B cell (primary cell): ENCODE data around the gene COMMD1. TPM values are rescaled to one million over a fixed set of nuclear protein-coding genes. Genes with fewer than 3 reads are reported as not detected.

ENCODE experiments used
- ATAC-seq: fragments of 200-7000 bp; cut with Tn5 transposase; one replicate; pipeline ENCODE4 v1.10.0; 2021; ENCODE audit warnings: low read depth, mild to moderate bottlenecking, moderate number of reproducible peaks, moderate library complexity
- CTCF ChIA-PET: fragments of 350-600 bp; sonication (Branson Sonifier 250); formaldehyde crosslinking; loops from one replicate; lab custom pipeline; 2021; ENCODE audit warnings: antibody characterized with exemption, inconsistent platforms; lab: Charles Lee
- POLR2A ChIA-PET: fragments of 350-600 bp; sonication (Branson Sonifier 250); formaldehyde crosslinking; loops from one replicate; lab custom pipeline; 2021; ENCODE audit warnings: antibody characterized with exemption; lab: Charles Lee
- DNase-seq: peaks from one replicate; pipeline ENCODE4 v3.0.0; 2013
- H2AFZ ChIP-seq: 2 replicates; pipeline ENCODE4 v1.6.1; 2012; ENCODE audit warnings: mild to moderate bottlenecking, low read depth, low read length; ENCODE audit not compliant: insufficient read depth, poor library complexity, severe bottlenecking
- H3K27ac ChIP-seq, 2 donors: 1 replicate in 1 of 2; 2 replicates in 1 of 2; pipeline ENCODE4 v1.5.1; 2012 to 2013; ENCODE audit warnings: low read length in 2 of 2, mild to moderate bottlenecking in 2 of 2, moderate library complexity in 1 of 2
- H3K27me3 ChIP-seq, 4 experiments: fragments of 200-600 bp in 1 of 4; sonication (generic) in 1 of 4; replicated peaks in 1 of 4; 1 replicate in 2 of 4; 2 replicates in 2 of 4; pipeline versions ENCODE4 v1.6.1 to v1.7.0; 2013 to 2016; ENCODE audit warnings: low read length in 3 of 4, mild to moderate bottlenecking in 2 of 4, mixed read lengths in 1 of 4, moderate library complexity in 1 of 4; ENCODE audit not compliant: insufficient read depth in 4 of 4, control insufficient read depth in 3 of 4; ENCODE audit errors: control extremely low read depth in 1 of 4
- H3K36me3 ChIP-seq, 2 experiments: replicated peaks in 1 of 2; 1 replicate in 1 of 2; 2 replicates in 1 of 2; pipeline versions ENCODE4 v1.6.1 to v1.7.1; 2013; ENCODE audit warnings: low read length in 1 of 2; ENCODE audit not compliant: insufficient read depth in 2 of 2, control insufficient read depth in 1 of 2; ENCODE audit errors: control extremely low read depth in 1 of 2, extremely low read depth in 1 of 2
- H3K4me1 ChIP-seq, 2 donors: fragments of 200-600 bp in 1 of 2; sonication (generic) in 1 of 2; 1 replicate in 1 of 2; 2 replicates in 1 of 2; pipeline versions ENCODE4 v1.5.1 to v1.6.1; 2013 to 2017; ENCODE audit warnings: low read length in 2 of 2; ENCODE audit not compliant: control insufficient read depth in 2 of 2, insufficient read depth in 2 of 2
- H3K4me2 ChIP-seq: replicated peaks from 2 replicates; pipeline ENCODE3; 2012; ENCODE audit warnings: mild to moderate bottlenecking, low read depth, low read length; ENCODE audit not compliant: poor library complexity, severe bottlenecking
- H3K4me3 ChIP-seq, 5 experiments: fragments of 200-600 bp in 1 of 5; sonication (generic) in 1 of 5; 1 replicate in 3 of 5; 2 replicates in 2 of 5; pipeline versions ENCODE4 v1.5.1 to v1.7.0; 2011 to 2016; ENCODE audit warnings: low read length in 4 of 5, mild to moderate bottlenecking in 4 of 5, low read depth in 2 of 5, control low read depth in 1 of 5, moderate library complexity in 1 of 5; ENCODE audit not compliant: insufficient read depth in 1 of 5; ENCODE audit errors: control extremely low read depth in 1 of 5, extremely low read depth in 1 of 5
- H3K79me2 ChIP-seq: fragments of 200-600 bp; sonication (generic); one replicate; pipeline ENCODE4 v1.6.0; 2016; ENCODE audit warnings: low read length; ENCODE audit not compliant: control insufficient read depth, insufficient read depth
- H3K9ac ChIP-seq: fragments of 200-600 bp; sonication (generic); 2 replicates; pipeline ENCODE4 v1.6.1; 2017; ENCODE audit warnings: mild to moderate bottlenecking, low read length, moderate library complexity
- H3K9me3 ChIP-seq, 3 donors: one replicate each; pipeline versions ENCODE4 v1.6.1 to v1.7.1; 2013; ENCODE audit warnings: low read length in 2 of 3; ENCODE audit not compliant: control insufficient read depth in 2 of 3, insufficient read depth in 1 of 3; ENCODE audit errors: control extremely low read depth in 1 of 3
- H4K20me1 ChIP-seq: 2 replicates; pipeline ENCODE4 v1.6.0; 2012; ENCODE audit warnings: mild to moderate bottlenecking, low read length; ENCODE audit not compliant: insufficient read depth, control insufficient read depth, poor library complexity, severe bottlenecking
- H3K27ac Mint-ChIP-seq: one replicate; pipeline ENCODE4 v1.8.0; 2021; ENCODE audit warnings: mixed read lengths
- H3K27me3 Mint-ChIP-seq: one replicate; pipeline ENCODE4 v1.8.0; 2021; ENCODE audit warnings: mixed read lengths
- H3K4me1 Mint-ChIP-seq: one replicate; pipeline ENCODE4 v1.8.0; 2021; ENCODE audit warnings: mixed read lengths
- H3K4me3 Mint-ChIP-seq: one replicate; pipeline ENCODE4 v1.8.0; 2021; ENCODE audit warnings: mixed read lengths
- H3K9me3 Mint-ChIP-seq: one replicate; pipeline ENCODE4 v1.8.0; 2022; ENCODE audit warnings: mixed read lengths; ENCODE audit not compliant: insufficient read depth
- CTCF ChIP-seq: fragments of 200-600 bp; IDR thresholded peaks from one replicate; pipeline ENCODE4 v1.8.0; 2022; ENCODE audit warnings: antibody characterized with exemption, mild to moderate bottlenecking
- EZH2 ChIP-seq: IDR thresholded peaks from 2 replicates; pipeline ENCODE4 v1.6.1; 2012; ENCODE audit warnings: borderline replicate concordance, low read depth, mild to moderate bottlenecking, moderate library complexity, low read length; ENCODE audit not compliant: insufficient read depth, poor library complexity, severe bottlenecking
- WGBS: methylation state at CpG from one replicate; pipeline ENCODE4 v1.1.5; 2013; ENCODE audit warnings: missing lambda C conversion rate; ENCODE audit not compliant: insufficient coverage; 5-methylcytosine and 5-hydroxymethylcytosine counted together
- intact Hi-C: fragments of 100-400 bp; cut with micrococcal nuclease; formaldehyde crosslinking; loops from one replicate; pipeline ENCODE4 v1.10.0; 2022
- polyA plus RNA-seq: library from polyadenylated mRNA; depleted of rRNA; stranded (reverse); fragments of >200 nt; gene quantifications from 2 replicates; pipeline ENCODE4 v1.2.3, GENCODE V29; 2012
- total RNA-seq, 2 donors: library from RNA; stranded (reverse); fragments of 120-200 nt in 1 of 2; gene quantifications; 1 replicate in 1 of 2; 2 replicates in 1 of 2; pipeline versions ENCODE4 v1.2.3 to v1.2.4, GENCODE V29; 2013 to 2022

COMMD1 gene
- total and polyA plus RNA-seq, 2 donors (not counting 1 experiment from before 2014, with no cell fraction given), result 20.6 to 25.1 TPM

GRCh38 chr2:62034715-62035114 is 129.2 kb downstream of the COMMD1 start:
- H3K4me1 Mint-ChIP-seq, result peaks cover 22% of the 10 kb centered on the region
- no peak for DNase-seq
- intact Hi-C loops, result loop anchor here (5.0 to 10.0 kb wide), 2 partner anchors 110 to 163 kb away; partner anchors contain the start of gene B3GNT2
- ChIA-PET CTCF (no interaction called here), POLR2A (no interaction called here)
- peaks cover 8% of the 10 kb centered on the region for H3K79me2 ChIP-seq
- no peak overlapping the region for H3K4me2 ChIP-seq
- no peaks in the 10 kb centered on the region for H3K27me3 ChIP-seq
- no peak overlapping the region for H2AFZ ChIP-seq
- H3K9me3 ChIP-seq, result peaks cover 0 to 5% (median 2%) of the 10 kb centered on the region in 3 donors
- no peak overlapping the region for H3K4me3 Mint-ChIP-seq
- no peak for TF ChIP-seq EZH2
- H3K4me1 ChIP-seq, result peaks cover 16 to 18% of the 10 kb centered on the region in 2 donors
- no peak overlapping the region for H3K4me3 ChIP-seq
- H4K20me1 ChIP-seq, result no peaks in the 10 kb centered on the region
- H3K27me3 Mint-ChIP-seq, result no peaks in the 10 kb centered on the region
- no peak overlapping the region for H3K27ac Mint-ChIP-seq
- ATAC-seq, result no peak
- H3K9ac ChIP-seq, result no peak overlapping the region
- no peaks in the 10 kb centered on the region for H3K36me3 ChIP-seq
- H3K9me3 Mint-ChIP-seq, result no peaks in the 10 kb centered on the region
- no peak overlapping the region for H3K27ac ChIP-seq

GRCh38 chr2:62036229-62036628 is 130.8 kb downstream of the COMMD1 start:
- Mint-ChIP-seq H3K27ac (no peak overlapping the region), H3K4me3 (no peak overlapping the region), H3K9me3 (no peaks in the 10 kb centered on the region), H3K27me3 (no peaks in the 10 kb centered on the region), H3K4me1 (peaks cover 26% of the 10 kb centered on the region)
- no peaks in the 10 kb centered on the region for H3K36me3 ChIP-seq
- ChIA-PET CTCF (no interaction called here), POLR2A (no interaction called here)
- H3K4me2 ChIP-seq, result no peak overlapping the region
- no peak overlapping the region for H3K9ac ChIP-seq
- H3K9me3 ChIP-seq, result peaks cover 0 to 5% (median 2%) of the 10 kb centered on the region in 3 donors
- DNase-seq (no peak), ATAC-seq (no peak)
- H3K4me3 ChIP-seq, result no peak overlapping the region
- WGBS, result no CpG with 5 or more reads among the region's 1 CpG
- no peak overlapping the region for H3K27ac ChIP-seq
- peaks cover 8% of the 10 kb centered on the region for H3K79me2 ChIP-seq
- intact Hi-C loops, result loop anchor here (5.0 to 10.0 kb wide), 2 partner anchors 109 to 161 kb away; partner anchors contain the start of gene B3GNT2
- peaks cover 24 to 27% of the 10 kb centered on the region in 2 donors for H3K4me1 ChIP-seq
- H4K20me1 ChIP-seq, result no peaks in the 10 kb centered on the region
- TF ChIP-seq CTCF (no peak), EZH2 (no peak)
- no peaks in the 10 kb centered on the region for H3K27me3 ChIP-seq
- H2AFZ ChIP-seq, result no peak overlapping the region
